GM23338 (cell line): ENCODE measurements around the gene APC2. TPM values are rescaled to one million over a fixed set of nuclear protein-coding genes. Genes with fewer than 3 reads are reported as not detected.

Experiments used
- ATAC-seq: fragments of 200-7000 bp; cut with Tn5 transposase; 3 replicates; pipeline ENCODE4 v1.9.1; 2020
- DNase-seq: peaks from one replicate; pipeline ENCODE4 v3.0.0-alpha.2; 2015; ENCODE audit warnings: low spot score
- H2AFZ ChIP-seq: fragments of 200-600 bp; sonication (generic); 2 replicates; pipeline ENCODE4 v1.8.0; 2016; ENCODE audit warnings: antibody characterized with exemption, mild to moderate bottlenecking, moderate library complexity
- H3F3A ChIP-seq: fragments of 200-600 bp; sonication (generic); replicated peaks from 2 replicates; pipeline ENCODE4 v1.8.0; 2017; ENCODE audit warnings: antibody characterized with exemption, mixed run types, low read depth
- H3K27ac ChIP-seq: fragments of 200-600 bp; sonication (generic); 2 replicates; pipeline ENCODE4 v1.6.1; 2016; ENCODE audit warnings: low read depth
- H3K27me3 ChIP-seq: fragments of 200-600 bp; sonication (generic); 2 replicates; pipeline ENCODE4 v1.8.0; 2016; ENCODE audit warnings: mild to moderate bottlenecking, mixed run types, moderate library complexity; ENCODE audit not compliant: insufficient read depth
- H3K36me3 ChIP-seq: fragments of 200-600 bp; sonication (generic); 2 replicates; pipeline ENCODE4 v1.8.0; 2016; ENCODE audit warnings: mild to moderate bottlenecking; ENCODE audit not compliant: insufficient read depth
- H3K4me1 ChIP-seq: fragments of 200-600 bp; sonication (generic); 2 replicates; pipeline ENCODE4 v1.8.0; 2016; ENCODE audit warnings: mild to moderate bottlenecking, moderate library complexity; ENCODE audit not compliant: insufficient read depth
- H3K4me2 ChIP-seq: fragments of 200-600 bp; sonication (generic); 2 replicates; pipeline ENCODE4 v1.7.1; 2017; ENCODE audit warnings: mixed run types
- H3K4me3 ChIP-seq: fragments of 200-600 bp; sonication (generic); 2 replicates; pipeline ENCODE4 v1.6.1; 2016; ENCODE audit warnings: mixed run types
- H3K79me2 ChIP-seq: fragments of 200-600 bp; sonication (generic); replicated peaks from 2 replicates; pipeline ENCODE4 v1.8.0; 2017; ENCODE audit warnings: mild to moderate bottlenecking; ENCODE audit not compliant: insufficient read depth
- H3K9me2 ChIP-seq: fragments of 200-600 bp; sonication (generic); 2 replicates; pipeline ENCODE4 v1.8.0; 2017; ENCODE audit not compliant: insufficient read depth
- H4K20me1 ChIP-seq: fragments of 200-600 bp; sonication (generic); replicated peaks from 2 replicates; pipeline ENCODE4 v1.8.0; 2017; ENCODE audit warnings: mild to moderate bottlenecking; ENCODE audit not compliant: insufficient read depth
- H3K27ac Mint-ChIP-seq: 2 replicates; pipeline ENCODE4 v1.8.0; 2020; ENCODE audit warnings: inconsistent platforms, mild to moderate bottlenecking, moderate library complexity, mixed read lengths
- H3K27me3 Mint-ChIP-seq: 3 replicates; pipeline ENCODE4 v1.8.0; 2022; ENCODE audit warnings: low read depth, mild to moderate bottlenecking, moderate library complexity, mixed read lengths, inconsistent platforms; ENCODE audit not compliant: insufficient read depth, poor library complexity
- H3K36me3 Mint-ChIP-seq: 3 replicates; pipeline ENCODE4 v1.8.0; 2021; ENCODE audit warnings: low read depth, mild to moderate bottlenecking, inconsistent platforms, moderate library complexity, mixed read lengths
- H3K4me1 Mint-ChIP-seq: 3 replicates; pipeline ENCODE4 v1.8.0; 2020; ENCODE audit warnings: mild to moderate bottlenecking, inconsistent platforms, mixed read lengths
- H3K4me3 Mint-ChIP-seq: 3 replicates; pipeline ENCODE4 v1.8.0; 2021; ENCODE audit warnings: moderate library complexity, mild to moderate bottlenecking, inconsistent platforms, mixed read lengths
- H3K9me3 Mint-ChIP-seq: 3 replicates; pipeline ENCODE4 v1.8.0; 2020; ENCODE audit warnings: moderate library complexity, mild to moderate bottlenecking, inconsistent platforms, mixed read lengths
- CREB1 ChIP-seq: fragments of 250-450 bp; sonication (Bioruptor Pico); IDR thresholded peaks from 2 replicates; pipeline ENCODE4 v1.5.0; 2020; ENCODE audit warnings: low read depth, mild to moderate bottlenecking, moderate library complexity
- CTCF ChIP-seq, 2 experiments: fragments of 200-600 bp in 1 of 2; sonication (generic) in 1 of 2; conservative IDR thresholded peaks; 2 replicates each; pipeline versions ENCODE4 v1.5.1 to v1.6.1; 2016 to 2017; ENCODE audit warnings: antibody characterized with exemption in 2 of 2, low read depth in 2 of 2, mild to moderate bottlenecking in 2 of 2, moderate library complexity in 1 of 2
- ETS1 ChIP-seq: IDR thresholded peaks from 2 replicates; pipeline ENCODE4 v1.6.1; 2016; ENCODE audit warnings: antibody characterized with exemption
- EZH2 ChIP-seq: fragments of 200-600 bp; sonication (generic); IDR thresholded peaks from one replicate; pipeline ENCODE4 v1.8.0; 2017; ENCODE audit warnings: antibody characterized with exemption, mild to moderate bottlenecking, low read depth; ENCODE audit not compliant: unreplicated experiment
- EZH2phosphoT487 ChIP-seq: fragments of 200-600 bp; sonication (generic); IDR thresholded peaks from one replicate; pipeline ENCODE4 v1.8.1; 2018; ENCODE audit warnings: antibody characterized with exemption; ENCODE audit not compliant: unreplicated experiment
- JUNB ChIP-seq: IDR thresholded peaks from one replicate; pipeline ENCODE4 v1.6.1; 2016; ENCODE audit warnings: antibody characterized with exemption; ENCODE audit not compliant: unreplicated experiment
- NANOG ChIP-seq: IDR thresholded peaks from 2 replicates; pipeline ENCODE4 v1.6.1; 2016; ENCODE audit warnings: antibody characterized with exemption, borderline replicate concordance
- POLR2AphosphoS5 ChIP-seq: IDR thresholded peaks from 2 replicates; pipeline ENCODE4 v1.6.1; 2016; ENCODE audit warnings: antibody characterized with exemption, low read depth
- REST ChIP-seq: IDR thresholded peaks from one replicate; pipeline ENCODE4 v1.6.1; 2018; ENCODE audit warnings: antibody characterized with exemption; ENCODE audit not compliant: unreplicated experiment
- STAT1 ChIP-seq: IDR thresholded peaks from one replicate; pipeline ENCODE4 v1.6.1; 2016; ENCODE audit warnings: antibody characterized with exemption; ENCODE audit not compliant: unreplicated experiment
- ZNF114 ChIP-seq: fragments of 250-450 bp; sonication (Bioruptor Pico); IDR thresholded peaks from 2 replicates; pipeline ENCODE4 v1.5.0; 2020; ENCODE audit warnings: mild to moderate bottlenecking, moderate library complexity
- ZNF331 ChIP-seq: fragments of 250-450 bp; sonication (Bioruptor Pico); IDR thresholded peaks from 2 replicates; pipeline ENCODE4 v1.5.0; 2020; ENCODE audit warnings: low read depth, mild to moderate bottlenecking, moderate library complexity
- ZNF462 ChIP-seq: fragments of 250-450 bp; sonication (Bioruptor Pico); IDR thresholded peaks from 2 replicates; pipeline ENCODE4 v1.5.0; 2020; ENCODE audit warnings: mild to moderate bottlenecking, moderate library complexity
- polyA plus RNA-seq: library from polyadenylated mRNA; unstranded; fragments of >200 nt; fragmentation: Nextera tagmentation; extraction: Ambion mirVana; gene quantifications from 2 replicates; pipeline ENCODE4 v1.2.1, GENCODE V29; 2016
- total RNA-seq: library from RNA; depleted of rRNA; stranded (reverse); fragments of >200 nt; shearing (Covaris generic); gene quantifications from 2 replicates; pipeline ENCODE4 v1.2.3, GENCODE V29; 2014

Gene APC2
- total and polyA plus RNA-seq, 2 experiments from 2014 or later: 1.4 to 18.3 TPM

- no peaks in the 10 kb centered on the region; the same call in 2 of the 3 replicates for H3K9me3 Mint-ChIP-seq
- TF ChIP-seq JUNB (no peak), NANOG (no peak), REST (no peak), POLR2AphosphoS5 (no peak), ZNF462 (CRISPR knock-in tag) (no peak), ZNF114 (CRISPR knock-in tag) (no peak), EZH2phosphoT487 (no peak), EZH2 (no peak), CREB1 (no peak), ZNF331 (no peak), STAT1 (no peak), CTCF (conservative IDR thresholded peaks at IDR 0.05; ENCODE audit: low read depth in 2 of 2) (no peak), ETS1 (no peak)
- Histone ChIP-seq H3K4me1 (no peaks in the 10 kb centered on the region), H2AFZ (no peak overlapping the region), H3K27me3 (no peaks in the 10 kb centered on the region), H3K36me3 (no peaks in the 10 kb centered on the region), H4K20me1 (no peaks in the 10 kb centered on the region), H3K27ac (no peak overlapping the region), H3K9me2 (no peaks in the 10 kb centered on the region), H3K4me3 (no peak overlapping the region), H3F3A (0 out of 2 replicates have a peak, but pooled peaks cover 5% of the 10 kb centered on the region), H3K79me2 (no peaks in the 10 kb centered on the region), H3K4me2 (no peak overlapping the region)
- DNase-seq (no peak), ATAC-seq (no peak)
- no peak overlapping the region for H3K4me3 Mint-ChIP-seq
- H3K4me1 Mint-ChIP-seq: no peaks in the 10 kb centered on the region; the same call in 2 of the 3 replicates
- no peaks in the 10 kb centered on the region; the same call in 1 of the 3 replicates for H3K36me3 Mint-ChIP-seq
- H3K27me3 Mint-ChIP-seq: peaks cover 8% of the 10 kb centered on the region
- no peak overlapping the region for H3K27ac Mint-ChIP-seq
These were observed 34.1 kb downstream of the APC2 start for GRCh38 chr19:1483979-1484428.
